GM12878 (cell line): ENCODE results near the gene REV3L. TPM values are rescaled to one million over a fixed set of nuclear protein-coding genes. Genes with fewer than 3 reads are reported as not detected.

Experiments
- ATAC-seq: fragments of 200-7000 bp; cut with Tn5 transposase; 3 replicates; pipeline ENCODE4 v1.9.1; 2020; ENCODE audit warnings: mild to moderate bottlenecking, moderate library complexity
- BruUV-seq: library from RNA; stranded (reverse); fragments of 400-500 nt; replicated peaks from 2 replicates; lab custom pipeline; 2021; lab: Mats Ljungman, UMichigan
- CTCF ChIA-PET: fragments of 300-600 bp; sonication (Branson Sonifier 250); formaldehyde crosslinking; extraction: SDS; loops from one replicate; lab custom pipeline; 2021; ENCODE audit warnings: inconsistent platforms; lab: Yijun Ruan, JAX
- POLR2A ChIA-PET: fragments of 350-600 bp; formaldehyde crosslinking; extraction: SDS; loops from one replicate; lab custom pipeline; 2021; ENCODE audit warnings: inconsistent platforms; lab: Charles Lee
- RAD21 ChIA-PET: fragments of 300-600 bp; sonication (Branson Sonifier 250); formaldehyde crosslinking; loops from one replicate; lab custom pipeline; 2023; ENCODE audit warnings: antibody characterized with exemption; ENCODE audit not compliant: unreplicated experiment; lab: Charles Lee
- SMC1A ChIA-PET: fragments of 300-600 bp; sonication (Branson Sonifier 250); formaldehyde crosslinking; loops from one replicate; lab custom pipeline; 2023; ENCODE audit not compliant: unreplicated experiment, uncharacterized antibody; lab: Charles Lee
- DNase-seq: peaks from one replicate; pipeline ENCODE4 v3.0.0-alpha.2; 2011; ENCODE audit warnings: low read depth, low spot score
- FAIRE-seq: peaks from 3 replicates; lab custom pipeline; 2011; peaks lifted over from hg19 to GRCh38; lab: Jason Lieb, UNC
- H2AFZ ChIP-seq: 2 replicates; pipeline ENCODE4 v1.6.0; 2011; ENCODE audit warnings: low read depth, low read length, control low read depth; ENCODE audit not compliant: control insufficient read depth
- H3K27ac ChIP-seq: 2 replicates; pipeline ENCODE4 v1.5.1; 2011; ENCODE audit warnings: control low read depth; ENCODE audit not compliant: control insufficient read depth, insufficient read depth
- H3K27me3 ChIP-seq, 2 experiments: replicated peaks in 1 of 2; 2 replicates each; pipeline versions ENCODE4 v1.6.0 to v1.6.1; 2011; ENCODE audit warnings: low read length in 1 of 2; ENCODE audit not compliant: control insufficient read depth in 2 of 2, insufficient read depth in 2 of 2
- H3K36me3 ChIP-seq, 2 experiments: 2 replicates each; pipeline ENCODE4 v1.5.1; 2011; ENCODE audit warnings: low read length in 1 of 2; ENCODE audit not compliant: control insufficient read depth in 2 of 2, insufficient read depth in 2 of 2
- H3K4me1 ChIP-seq: 2 replicates; pipeline ENCODE4 v1.6.1; 2011; ENCODE audit warnings: mild to moderate bottlenecking, low read length, moderate library complexity, mixed read lengths; ENCODE audit not compliant: control insufficient read depth, insufficient read depth
- H3K4me2 ChIP-seq: 2 replicates; pipeline ENCODE4 v1.6.0; 2011; ENCODE audit warnings: control low read depth; ENCODE audit not compliant: control insufficient read depth, insufficient read depth
- H3K4me3 ChIP-seq: fragments of 200-600 bp; sonication (generic); 2 replicates; pipeline ENCODE4 v1.5.1; 2016
- H3K79me2 ChIP-seq: 2 replicates; pipeline ENCODE4 v1.6.0; 2011; ENCODE audit warnings: low read length; ENCODE audit not compliant: control insufficient read depth, insufficient read depth
- H3K9ac ChIP-seq: 2 replicates; pipeline ENCODE4 v1.8.0; 2011; ENCODE audit warnings: low read length, control low read depth, mixed read lengths; ENCODE audit not compliant: control insufficient read depth, insufficient read depth
- H3K9me3 ChIP-seq: replicated peaks from 3 replicates; pipeline ENCODE4 v1.5.1; 2011; ENCODE audit warnings: mild to moderate bottlenecking, low read length; ENCODE audit not compliant: control insufficient read depth, insufficient read depth
- H4K20me1 ChIP-seq: 2 replicates; pipeline ENCODE4 v1.6.0; 2011; ENCODE audit not compliant: control insufficient read depth, insufficient read depth
- FOXM1 ChIP-seq: IDR thresholded peaks from 2 replicates; pipeline ENCODE4 v1.6.1; 2012; ENCODE audit warnings: low read depth, mild to moderate bottlenecking, inconsistent platforms, low read length, moderate library complexity
- JUNB ChIP-seq: IDR thresholded peaks from 2 replicates; pipeline ENCODE4 v1.6.1; 2016; ENCODE audit warnings: antibody characterized with exemption, mild to moderate bottlenecking
- JUND ChIP-seq: IDR thresholded peaks from 2 replicates; pipeline ENCODE4 v1.6.1; 2012; ENCODE audit warnings: low read depth, mild to moderate bottlenecking, low read length, improper control_type of control experiment, moderate library complexity
- KLF5 ChIP-seq: fragments of 450-650 bp; IDR thresholded peaks from 2 replicates; pipeline ENCODE4 v1.6.1; 2014; ENCODE audit warnings: mild to moderate bottlenecking; ENCODE audit not compliant: partially characterized antibody
- PAX8 ChIP-seq: fragments of 450-650 bp; IDR thresholded peaks from 2 replicates; pipeline ENCODE4 v1.6.1; 2017; ENCODE audit warnings: mild to moderate bottlenecking, moderate library complexity
- RAD21 ChIP-seq: IDR thresholded peaks from 2 replicates; pipeline ENCODE4 v1.6.1; 2011; ENCODE audit warnings: mild to moderate bottlenecking, low read depth, low read length, moderate library complexity; ENCODE audit not compliant: insufficient read depth
- YY1 ChIP-seq: IDR thresholded peaks from 2 replicates; pipeline ENCODE4 v1.6.1; 2011; ENCODE audit warnings: low read depth, mild to moderate bottlenecking, low read length
- ZNF622 ChIP-seq: fragments of 450-650 bp; IDR thresholded peaks from 2 replicates; pipeline ENCODE4 v1.6.1; 2017; ENCODE audit warnings: mild to moderate bottlenecking, inconsistent platforms
- WGBS: methylation state at CpG from one replicate; pipeline ENCODE4 v1.1.6; 2016; ENCODE audit warnings: low lambda C conversion rate; ENCODE audit not compliant: insufficient replicate concordance, insufficient coverage; ENCODE audit errors: missing lambda C conversion rate; 5-methylcytosine and 5-hydroxymethylcytosine counted together
- in situ Hi-C: fragments of 300-500 bp; cut with MboI; formaldehyde crosslinking; loops from 9 replicates; pipeline ENCODE4 v1.14.3; 2018; ENCODE audit warnings: mixed read lengths
- intact Hi-C: fragments of 100-400 bp; cut with micrococcal nuclease; formaldehyde crosslinking; loops from one replicate; pipeline ENCODE4 v1.14.2; 2022; ENCODE audit not compliant: unreplicated experiment
- polyA plus RNA-seq, 11 experiments: library from polyadenylated mRNA; depleted of rRNA in 4 of 11; unstranded in 6 of 11; stranded (reverse) in 5 of 11; fragments of >200 nt; fragmentation: Nextera tagmentation in 4 of 11; fragmentation: Illumina TruSeq in 1 of 11; extraction: Ambion mirVana in 4 of 11; extraction: Trizol in 1 of 11; gene quantifications; 1 replicate in 1 of 11; 2 replicates in 10 of 11; pipeline versions ENCODE4 v1.2.1 to v1.2.3, GENCODE V29; 2011 to 2016; ENCODE audit warnings: inconsistent platforms in 2 of 11, missing spikeins in 2 of 11, low read depth in 1 of 11
- total RNA-seq, 4 experiments: library from RNA; depleted of rRNA in 3 of 4; stranded (reverse); fragments of >200 nt in 3 of 4; fragmentation: Illumina TruSeq in 1 of 4; extraction: Trizol in 1 of 4; gene quantifications; 2 replicates each; pipeline versions ENCODE4 v1.2.1 to v1.2.3, GENCODE V29; 2013 to 2021
- TF ChIP-seq, protein P1 (sequence below): fragments of 450-650 bp; IDR thresholded peaks from 2 replicates; pipeline ENCODE4 v1.6.1; 2017; ENCODE audit warnings: mild to moderate bottlenecking, moderate library complexity
- TF ChIP-seq, protein P2 (sequence below): fragments of 450-650 bp; formaldehyde crosslinking; IDR thresholded peaks from 2 replicates; pipeline ENCODE4 v1.4.0; 2020; ENCODE audit warnings: mild to moderate bottlenecking, moderate library complexity
- TF ChIP-seq, protein P3 (sequence below): fragments of 450-650 bp; formaldehyde crosslinking; IDR thresholded peaks from 2 replicates; pipeline ENCODE4 v1.4.0; 2022; ENCODE audit warnings: mild to moderate bottlenecking, moderate library complexity

Gene REV3L
- total and polyA plus RNA-seq, 10 of the 15 experiments (the other 5 are each of a cell fraction or from before 2014, with no cell fraction given): 7.6 to 33.6 (median 21.5) TPM

DNA sequence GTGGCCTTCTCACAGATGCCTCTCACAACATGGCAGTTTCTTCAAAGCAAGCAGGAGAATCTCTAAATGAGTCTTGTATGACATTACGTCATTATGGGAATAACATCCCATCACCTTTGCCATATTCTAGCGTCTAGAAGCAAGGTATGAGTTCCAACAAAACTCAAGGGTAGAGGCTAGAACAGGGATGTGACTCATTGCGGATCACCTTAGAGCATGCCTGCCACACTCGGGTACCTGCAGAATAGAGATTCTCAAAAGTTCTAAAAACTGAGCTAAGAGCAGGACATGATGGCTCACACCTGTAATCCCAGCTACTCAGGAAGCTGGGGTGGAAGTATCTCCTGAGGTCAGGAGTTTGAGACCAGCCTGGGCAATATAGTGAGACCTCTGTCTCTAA is 212.9 kb downstream of the REV3L start:
- no peak overlapping the region for H3K4me2 ChIP-seq
- H4K20me1 ChIP-seq: no peaks in the 10 kb centered on the region
- FAIRE-seq: no peak
- peaks cover 5% of the 10 kb centered on the region for H3K4me1 ChIP-seq
- POLR2A ChIA-PET: interaction anchor here (1.3 kb wide), 1 partner anchor 11 kb away, joined by 5 read pairs; a partner anchor contains a TSS
- no peak overlapping the region for H3K4me3 ChIP-seq
- peaks cover 11% of the 10 kb centered on the region for H3K79me2 ChIP-seq
- no peak for TF ChIP-seq FOXM1
- TF ChIP-seq, protein P1, sequence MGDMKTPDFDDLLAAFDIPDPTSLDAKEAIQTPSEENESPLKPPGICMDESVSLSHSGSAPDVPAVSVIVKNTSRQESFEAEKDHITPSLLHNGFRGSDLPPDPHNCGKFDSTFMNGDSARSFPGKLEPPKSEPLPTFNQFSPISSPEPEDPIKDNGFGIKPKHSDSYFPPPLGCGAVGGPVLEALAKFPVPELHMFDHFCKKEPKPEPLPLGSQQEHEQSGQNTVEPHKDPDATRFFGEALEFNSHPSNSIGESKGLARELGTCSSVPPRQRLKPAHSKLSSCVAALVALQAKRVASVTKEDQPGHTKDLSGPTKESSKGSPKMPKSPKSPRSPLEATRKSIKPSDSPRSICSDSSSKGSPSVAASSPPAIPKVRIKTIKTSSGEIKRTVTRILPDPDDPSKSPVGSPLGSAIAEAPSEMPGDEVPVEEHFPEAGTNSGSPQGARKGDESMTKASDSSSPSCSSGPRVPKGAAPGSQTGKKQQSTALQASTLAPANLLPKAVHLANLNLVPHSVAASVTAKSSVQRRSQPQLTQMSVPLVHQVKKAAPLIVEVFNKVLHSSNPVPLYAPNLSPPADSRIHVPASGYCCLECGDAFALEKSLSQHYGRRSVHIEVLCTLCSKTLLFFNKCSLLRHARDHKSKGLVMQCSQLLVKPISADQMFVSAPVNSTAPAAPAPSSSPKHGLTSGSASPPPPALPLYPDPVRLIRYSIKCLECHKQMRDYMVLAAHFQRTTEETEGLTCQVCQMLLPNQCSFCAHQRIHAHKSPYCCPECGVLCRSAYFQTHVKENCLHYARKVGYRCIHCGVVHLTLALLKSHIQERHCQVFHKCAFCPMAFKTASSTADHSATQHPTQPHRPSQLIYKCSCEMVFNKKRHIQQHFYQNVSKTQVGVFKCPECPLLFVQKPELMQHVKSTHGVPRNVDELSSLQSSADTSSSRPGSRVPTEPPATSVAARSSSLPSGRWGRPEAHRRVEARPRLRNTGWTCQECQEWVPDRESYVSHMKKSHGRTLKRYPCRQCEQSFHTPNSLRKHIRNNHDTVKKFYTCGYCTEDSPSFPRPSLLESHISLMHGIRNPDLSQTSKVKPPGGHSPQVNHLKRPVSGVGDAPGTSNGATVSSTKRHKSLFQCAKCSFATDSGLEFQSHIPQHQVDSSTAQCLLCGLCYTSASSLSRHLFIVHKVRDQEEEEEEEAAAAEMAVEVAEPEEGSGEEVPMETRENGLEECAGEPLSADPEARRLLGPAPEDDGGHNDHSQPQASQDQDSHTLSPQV: no peak
- TF ChIP-seq JUND: no peak
- TF ChIP-seq, protein P2, sequence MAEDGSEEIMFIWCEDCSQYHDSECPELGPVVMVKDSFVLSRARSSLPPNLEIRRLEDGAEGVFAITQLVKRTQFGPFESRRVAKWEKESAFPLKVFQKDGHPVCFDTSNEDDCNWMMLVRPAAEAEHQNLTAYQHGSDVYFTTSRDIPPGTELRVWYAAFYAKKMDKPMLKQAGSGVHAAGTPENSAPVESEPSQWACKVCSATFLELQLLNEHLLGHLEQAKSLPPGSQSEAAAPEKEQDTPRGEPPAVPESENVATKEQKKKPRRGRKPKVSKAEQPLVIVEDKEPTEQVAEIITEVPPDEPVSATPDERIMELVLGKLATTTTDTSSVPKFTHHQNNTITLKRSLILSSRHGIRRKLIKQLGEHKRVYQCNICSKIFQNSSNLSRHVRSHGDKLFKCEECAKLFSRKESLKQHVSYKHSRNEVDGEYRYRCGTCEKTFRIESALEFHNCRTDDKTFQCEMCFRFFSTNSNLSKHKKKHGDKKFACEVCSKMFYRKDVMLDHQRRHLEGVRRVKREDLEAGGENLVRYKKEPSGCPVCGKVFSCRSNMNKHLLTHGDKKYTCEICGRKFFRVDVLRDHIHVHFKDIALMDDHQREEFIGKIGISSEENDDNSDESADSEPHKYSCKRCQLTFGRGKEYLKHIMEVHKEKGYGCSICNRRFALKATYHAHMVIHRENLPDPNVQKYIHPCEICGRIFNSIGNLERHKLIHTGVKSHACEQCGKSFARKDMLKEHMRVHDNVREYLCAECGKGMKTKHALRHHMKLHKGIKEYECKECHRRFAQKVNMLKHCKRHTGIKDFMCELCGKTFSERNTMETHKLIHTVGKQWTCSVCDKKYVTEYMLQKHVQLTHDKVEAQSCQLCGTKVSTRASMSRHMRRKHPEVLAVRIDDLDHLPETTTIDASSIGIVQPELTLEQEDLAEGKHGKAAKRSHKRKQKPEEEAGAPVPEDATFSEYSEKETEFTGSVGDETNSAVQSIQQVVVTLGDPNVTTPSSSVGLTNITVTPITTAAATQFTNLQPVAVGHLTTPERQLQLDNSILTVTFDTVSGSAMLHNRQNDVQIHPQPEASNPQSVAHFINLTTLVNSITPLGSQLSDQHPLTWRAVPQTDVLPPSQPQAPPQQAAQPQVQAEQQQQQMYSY: no peak
- no peak for TF ChIP-seq ZNF622
- no peak for TF ChIP-seq YY1
- TF ChIP-seq, protein P3, sequence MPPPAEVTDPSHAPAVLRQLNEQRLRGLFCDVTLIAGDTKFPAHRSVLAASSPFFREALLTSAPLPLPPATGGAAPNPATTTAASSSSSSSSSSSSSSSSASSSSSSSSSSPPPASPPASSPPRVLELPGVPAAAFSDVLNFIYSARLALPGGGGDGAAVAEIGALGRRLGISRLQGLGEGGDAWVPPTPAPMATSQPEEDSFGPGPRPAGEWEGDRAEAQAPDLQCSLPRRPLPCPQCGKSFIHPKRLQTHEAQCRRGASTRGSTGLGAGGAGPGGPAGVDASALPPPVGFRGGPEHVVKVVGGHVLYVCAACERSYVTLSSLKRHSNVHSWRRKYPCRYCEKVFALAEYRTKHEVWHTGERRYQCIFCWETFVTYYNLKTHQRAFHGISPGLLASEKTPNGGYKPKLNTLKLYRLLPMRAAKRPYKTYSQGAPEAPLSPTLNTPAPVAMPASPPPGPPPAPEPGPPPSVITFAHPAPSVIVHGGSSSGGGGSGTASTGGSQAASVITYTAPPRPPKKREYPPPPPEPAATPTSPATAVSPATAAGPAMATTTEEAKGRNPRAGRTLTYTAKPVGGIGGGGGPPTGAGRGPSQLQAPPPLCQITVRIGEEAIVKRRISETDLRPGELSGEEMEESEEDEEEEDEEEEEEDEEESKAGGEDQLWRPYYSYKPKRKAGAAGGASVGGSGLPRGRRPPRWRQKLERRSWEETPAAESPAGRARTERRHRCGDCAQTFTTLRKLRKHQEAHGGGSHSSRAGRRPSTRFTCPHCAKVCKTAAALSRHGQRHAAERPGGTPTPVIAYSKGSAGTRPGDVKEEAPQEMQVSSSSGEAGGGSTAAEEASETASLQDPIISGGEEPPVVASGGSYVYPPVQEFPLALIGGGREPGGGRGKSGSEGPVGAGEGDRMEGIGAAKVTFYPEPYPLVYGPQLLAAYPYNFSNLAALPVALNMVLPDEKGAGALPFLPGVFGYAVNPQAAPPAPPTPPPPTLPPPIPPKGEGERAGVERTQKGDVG (CRISPR knock-in tag): no peak
- TF ChIP-seq RAD21: no peak
- no peak for TF ChIP-seq JUNB
- TF ChIP-seq KLF5: no peak
- TF ChIP-seq PAX8: no peak
- H3K9me3 ChIP-seq: peaks cover 14% of the 10 kb centered on the region
- no peak for DNase-seq
- WGBS: 96% methylated on average over 4 of the region's 4 CpGs
- CTCF ChIA-PET: interaction anchor here (1.5 kb wide), 1 partner anchor 11 kb away, joined by 5 read pairs; a partner anchor contains a TSS
- H3K36me3 ChIP-seq: peaks cover 4 to 24% of the 10 kb centered on the region in 2 experiments; a peak in 3 of 4 replicates
- H2AFZ ChIP-seq: no peak overlapping the region
- in situ Hi-C loops: no loop called here
- intact Hi-C loops: no loop called here
- no peak for ATAC-seq
- H3K9ac ChIP-seq: no peak overlapping the region
- no peaks in the 10 kb centered on the region for H3K27me3 ChIP-seq
- BruUV-seq: no TSS peak
- SMC1A ChIA-PET: interaction anchor here (0.9 to 2.2 kb wide), 3 partner anchors 11 to 76 kb away, joined by 3 to 11 read pairs (median 4); a partner anchor contains a TSS
- no peak overlapping the region for H3K27ac ChIP-seq
- RAD21 ChIA-PET: interaction anchor here (1.4 kb wide), 1 partner anchor 15 kb away, joined by 3 read pairs; no protein-coding TSS in a partner anchor
